Ishikawa (cell line): ENCODE measurements around the gene ERAL1.

Source experiments
- EGR1 ChIP-seq: IDR thresholded peaks from 2 replicates; pipeline ENCODE4 v1.6.1; 2012
- EP300 ChIP-seq: IDR thresholded peaks from 2 replicates; pipeline ENCODE4 v1.6.1; 2012; ENCODE audit warnings: borderline replicate concordance
- FOXM1 ChIP-seq: IDR thresholded peaks from 2 replicates; pipeline ENCODE4 v1.6.1; 2012; ENCODE audit warnings: low read depth, borderline replicate concordance
- RAD21 ChIP-seq: IDR thresholded peaks from 2 replicates; pipeline ENCODE4 v1.6.1; 2012; ENCODE audit warnings: low read depth
- YY1 ChIP-seq: IDR thresholded peaks from 2 replicates; pipeline ENCODE4 v1.6.1; 2012; ENCODE audit warnings: low read depth

GRCh38 chr17:28855336-28855679 is 492 bp downstream of the ERAL1 start:
- no peak for TF ChIP-seq YY1
- no peak for TF ChIP-seq FOXM1
- no peak for TF ChIP-seq EP300
- TF ChIP-seq EGR1, result no peak
- TF ChIP-seq RAD21, result no peak
